Ecto neural progenitor cell (in vitro differentiated cells): ENCODE results near the gene CS.
"Not testable (repeated sequence)": the region's sequence is repeated elsewhere in the genome, so short reads cannot be mapped to it uniquely, and the experiment has no call there.

ENCODE experiments used
- DNase-seq: peaks from one replicate; pipeline ENCODE4 v3.0.0-alpha.2; 2018; ENCODE audit warnings: low spot score

CS gene

GRCh38 chr12:56321027-56321426, 20.9 kb upstream of the CS start:
- DNase-seq, result no peak

- DNase-seq, result no peak
Measured at GRCh38 chr12:56317675-56318074, 17.5 kb upstream of the CS start.

GRCh38 chr12:56315622-56316473, 15.7 kb upstream of the CS start, which contains the start of gene CNPY2:
TSS of gene CNPY2 (minus strand) at chr12:56315988. CDS start at chr12:56315217, 771 bp downstream.
- DNase-seq, result peak; percentile 99

- DNase-seq, result peak; percentile 72
Measured at GRCh38 chr12:56315249-56315621, 15.1 kb upstream of the CS start.

- DNase-seq, result no peak
Measured at GRCh38 chr12:56311003-56311402, 10.9 kb upstream of the CS start.

GRCh38 chr12:56308714-56309113, 8.6 kb upstream of the CS start:
- DNase-seq, result no peak

GRCh38 chr12:56307221-56307965, 7.3 kb upstream of the CS start:
- DNase-seq, result no peak

- no peak for DNase-seq
Measured at GRCh38 chr12:56304872-56305590, 4.9 kb upstream of the CS start.

GRCh38 chr12:56304276-56304675, 4.1 kb upstream of the CS start:
- DNase-seq, result no peak

GRCh38 chr12:56300644-56301464, 724 bp upstream of the CS start:
- DNase-seq, result no peak

- DNase-seq, result peak; percentile 50
Measured at GRCh38 chr12:56299308-56299852, 750 bp downstream of the CS start.

GRCh38 chr12:56298828-56299227, 1.3 kb downstream of the CS start:
- no peak for DNase-seq

- DNase-seq, result no peak
Measured at GRCh38 chr12:56297400-56297799, 2.7 kb downstream of the CS start.

- no peak for DNase-seq
Measured at GRCh38 chr12:56296295-56296694, 3.8 kb downstream of the CS start.

GRCh38 chr12:56293795-56294194, 6.3 kb downstream of the CS start:
- no peak for DNase-seq

- no peak for DNase-seq
Measured at GRCh38 chr12:56288705-56289387, 11.3 kb downstream of the CS start.

- DNase-seq, result no peak
Measured at GRCh38 chr12:56286044-56286830, 13.9 kb downstream of the CS start.

- DNase-seq, result not testable (repeated sequence)
Measured at GRCh38 chr12:56284263-56284662, 15.9 kb downstream of the CS start.

GRCh38 chr12:56282579-56282978, 17.6 kb downstream of the CS start:
- DNase-seq, result no peak

GRCh38 chr12:56282030-56282429, 18.1 kb downstream of the CS start:
- DNase-seq, result no peak
